GM12878 (cell line): ENCODE data around the gene PC. TPM values are rescaled to one million over a fixed set of nuclear protein-coding genes. Genes with fewer than 3 reads are reported as not detected.

Source experiments
- ATAC-seq: fragments of 200-7000 bp; cut with Tn5 transposase; 3 replicates; pipeline ENCODE4 v1.9.1; 2020; ENCODE audit warnings: mild to moderate bottlenecking, moderate library complexity
- BruUV-seq: library from RNA; stranded (reverse); fragments of 400-500 nt; replicated peaks from 2 replicates; lab custom pipeline; 2021; lab: Mats Ljungman, UMichigan
- CTCF ChIA-PET: fragments of 300-600 bp; sonication (Branson Sonifier 250); formaldehyde crosslinking; extraction: SDS; loops from one replicate; lab custom pipeline; 2021; ENCODE audit warnings: inconsistent platforms; lab: Yijun Ruan, JAX
- POLR2A ChIA-PET: fragments of 350-600 bp; formaldehyde crosslinking; extraction: SDS; loops from one replicate; lab custom pipeline; 2021; ENCODE audit warnings: inconsistent platforms; lab: Charles Lee
- RAD21 ChIA-PET: fragments of 300-600 bp; sonication (Branson Sonifier 250); formaldehyde crosslinking; loops from one replicate; lab custom pipeline; 2023; ENCODE audit warnings: antibody characterized with exemption; ENCODE audit not compliant: unreplicated experiment; lab: Charles Lee
- SMC1A ChIA-PET: fragments of 300-600 bp; sonication (Branson Sonifier 250); formaldehyde crosslinking; loops from one replicate; lab custom pipeline; 2023; ENCODE audit not compliant: unreplicated experiment, uncharacterized antibody; lab: Charles Lee
- DNase-seq: peaks from one replicate; pipeline ENCODE4 v3.0.0-alpha.2; 2011; ENCODE audit warnings: low read depth, low spot score
- FAIRE-seq: peaks from 3 replicates; lab custom pipeline; 2011; peaks lifted over from hg19 to GRCh38; lab: Jason Lieb, UNC
- H2AFZ ChIP-seq: 2 replicates; pipeline ENCODE4 v1.6.0; 2011; ENCODE audit warnings: low read depth, low read length, control low read depth; ENCODE audit not compliant: control insufficient read depth
- H3K27ac ChIP-seq: 2 replicates; pipeline ENCODE4 v1.5.1; 2011; ENCODE audit warnings: control low read depth; ENCODE audit not compliant: control insufficient read depth, insufficient read depth
- H3K27me3 ChIP-seq, 2 experiments: replicated peaks in 1 of 2; 2 replicates each; pipeline versions ENCODE4 v1.6.0 to v1.6.1; 2011; ENCODE audit warnings: low read length in 1 of 2; ENCODE audit not compliant: control insufficient read depth in 2 of 2, insufficient read depth in 2 of 2
- H3K36me3 ChIP-seq, 2 experiments: 2 replicates each; pipeline ENCODE4 v1.5.1; 2011; ENCODE audit warnings: low read length in 1 of 2; ENCODE audit not compliant: control insufficient read depth in 2 of 2, insufficient read depth in 2 of 2
- H3K4me1 ChIP-seq: 2 replicates; pipeline ENCODE4 v1.6.1; 2011; ENCODE audit warnings: mild to moderate bottlenecking, low read length, moderate library complexity, mixed read lengths; ENCODE audit not compliant: control insufficient read depth, insufficient read depth
- H3K4me2 ChIP-seq: 2 replicates; pipeline ENCODE4 v1.6.0; 2011; ENCODE audit warnings: control low read depth; ENCODE audit not compliant: control insufficient read depth, insufficient read depth
- H3K4me3 ChIP-seq: fragments of 200-600 bp; sonication (generic); 2 replicates; pipeline ENCODE4 v1.5.1; 2016
- H3K79me2 ChIP-seq: 2 replicates; pipeline ENCODE4 v1.6.0; 2011; ENCODE audit warnings: low read length; ENCODE audit not compliant: control insufficient read depth, insufficient read depth
- H3K9ac ChIP-seq: 2 replicates; pipeline ENCODE4 v1.8.0; 2011; ENCODE audit warnings: low read length, control low read depth, mixed read lengths; ENCODE audit not compliant: control insufficient read depth, insufficient read depth
- H3K9me3 ChIP-seq: replicated peaks from 3 replicates; pipeline ENCODE4 v1.5.1; 2011; ENCODE audit warnings: mild to moderate bottlenecking, low read length; ENCODE audit not compliant: control insufficient read depth, insufficient read depth
- H4K20me1 ChIP-seq: 2 replicates; pipeline ENCODE4 v1.6.0; 2011; ENCODE audit not compliant: control insufficient read depth, insufficient read depth
- CREM ChIP-seq: IDR thresholded peaks from 2 replicates; pipeline ENCODE4 v1.6.1; 2014; ENCODE audit warnings: antibody characterized with exemption, low read depth
- GABPA ChIP-seq: IDR thresholded peaks from 2 replicates; pipeline ENCODE4 v1.6.1; 2014; ENCODE audit warnings: antibody characterized with exemption, low read depth, mild to moderate bottlenecking, inconsistent platforms
- GATAD2B ChIP-seq: fragments of 450-650 bp; conservative IDR thresholded peaks from 2 replicates; pipeline ENCODE4 v1.6.1; 2017; ENCODE audit warnings: low read depth, mild to moderate bottlenecking, moderate library complexity
- HDGF ChIP-seq: fragments of 450-650 bp; IDR thresholded peaks from 2 replicates; pipeline ENCODE4 v1.6.1; 2016; ENCODE audit warnings: antibody characterized with exemption
- JUNB ChIP-seq: IDR thresholded peaks from 2 replicates; pipeline ENCODE4 v1.6.1; 2016; ENCODE audit warnings: antibody characterized with exemption, mild to moderate bottlenecking
- MYC ChIP-seq: IDR thresholded peaks from 2 replicates; pipeline ENCODE4 v1.6.1; 2011; ENCODE audit warnings: mild to moderate bottlenecking, low read length, moderate library complexity, inconsistent platforms; ENCODE audit not compliant: insufficient read depth, insufficient replicate concordance, insufficient read length, severe bottlenecking
- PAX8 ChIP-seq: fragments of 450-650 bp; IDR thresholded peaks from 2 replicates; pipeline ENCODE4 v1.6.1; 2017; ENCODE audit warnings: mild to moderate bottlenecking, moderate library complexity
- POLR2AphosphoS5 ChIP-seq: IDR thresholded peaks from 2 replicates; pipeline ENCODE4 v1.6.1; 2011; ENCODE audit warnings: mild to moderate bottlenecking, low read length, inconsistent platforms
- RAD51 ChIP-seq: fragments of 450-650 bp; IDR thresholded peaks from 2 replicates; pipeline ENCODE4 v1.6.1; 2016; ENCODE audit warnings: moderate library complexity, mild to moderate bottlenecking, inconsistent platforms
- RFX5 ChIP-seq: IDR thresholded peaks from 2 replicates; pipeline ENCODE4 v1.6.1; 2011; ENCODE audit warnings: low read depth, low read length, improper control_type of control experiment
- SPI1 ChIP-seq: IDR thresholded peaks from 2 replicates; pipeline ENCODE4 v1.6.1; 2011; ENCODE audit warnings: low read depth, mild to moderate bottlenecking, low read length, moderate library complexity, borderline replicate concordance; ENCODE audit not compliant: insufficient read depth
- STAT3 ChIP-seq: IDR thresholded peaks from 2 replicates; pipeline ENCODE4 v1.6.1; 2011; ENCODE audit warnings: low read depth, low read length, improper control_type of control experiment
- ZNF207 ChIP-seq: fragments of 450-650 bp; IDR thresholded peaks from 2 replicates; pipeline ENCODE4 v1.6.1; 2014; ENCODE audit warnings: antibody characterized with exemption, mild to moderate bottlenecking, borderline replicate concordance
- ZNF24 ChIP-seq: fragments of 450-650 bp; IDR thresholded peaks from 2 replicates; pipeline ENCODE4 v1.6.1; 2017; ENCODE audit warnings: antibody characterized with exemption, mild to moderate bottlenecking
- WGBS: methylation state at CpG from one replicate; pipeline ENCODE4 v1.1.6; 2016; ENCODE audit warnings: low lambda C conversion rate; ENCODE audit not compliant: insufficient replicate concordance, insufficient coverage; ENCODE audit errors: missing lambda C conversion rate; 5-methylcytosine and 5-hydroxymethylcytosine counted together
- in situ Hi-C: fragments of 300-500 bp; cut with MboI; formaldehyde crosslinking; loops from 9 replicates; pipeline ENCODE4 v1.14.3; 2018; ENCODE audit warnings: mixed read lengths
- intact Hi-C: fragments of 100-400 bp; cut with micrococcal nuclease; formaldehyde crosslinking; loops from one replicate; pipeline ENCODE4 v1.14.2; 2022; ENCODE audit not compliant: unreplicated experiment
- polyA plus RNA-seq, 11 experiments: library from polyadenylated mRNA; depleted of rRNA in 4 of 11; unstranded in 6 of 11; stranded (reverse) in 5 of 11; fragments of >200 nt; fragmentation: Nextera tagmentation in 4 of 11; fragmentation: Illumina TruSeq in 1 of 11; extraction: Ambion mirVana in 4 of 11; extraction: Trizol in 1 of 11; gene quantifications; 1 replicate in 1 of 11; 2 replicates in 10 of 11; pipeline versions ENCODE4 v1.2.1 to v1.2.3, GENCODE V29; 2011 to 2016; ENCODE audit warnings: inconsistent platforms in 2 of 11, missing spikeins in 2 of 11, low read depth in 1 of 11
- total RNA-seq, 4 experiments: library from RNA; depleted of rRNA in 3 of 4; stranded (reverse); fragments of >200 nt in 3 of 4; fragmentation: Illumina TruSeq in 1 of 4; extraction: Trizol in 1 of 4; gene quantifications; 2 replicates each; pipeline versions ENCODE4 v1.2.1 to v1.2.3, GENCODE V29; 2013 to 2021
- TF ChIP-seq, protein P1 (sequence below): fragments of 450-650 bp; IDR thresholded peaks from 2 replicates; pipeline ENCODE4 v1.6.1; 2017; ENCODE audit warnings: mild to moderate bottlenecking

The PC gene
- total and polyA plus RNA-seq, 10 of the 15 experiments (the other 5 are each of a cell fraction or from before 2014, with no cell fraction given) = 0.22 to 10.3 (median 4.5) TPM

GRCh38 chr11:66862559-66863037, 95.6 kb downstream of the PC start:
- FAIRE-seq (no peak), DNase-seq (no peak), ATAC-seq (no peak)
- ChIA-PET RAD21 (no interaction called here), SMC1A (no interaction called here), POLR2A (no interaction called here), CTCF (no interaction called here)
- Histone ChIP-seq H3K4me1 (no peaks in the 10 kb centered on the region), H3K9ac (no peak overlapping the region), H3K27ac (no peak overlapping the region), H3K27me3 (no peaks in the 10 kb centered on the region), H3K4me3 (no peak overlapping the region), H2AFZ (no peak overlapping the region), H3K9me3 (no peaks in the 10 kb centered on the region), H3K4me2 (no peak overlapping the region), H3K79me2 (peaks cover 3% of the 10 kb centered on the region), H4K20me1 (no peaks in the 10 kb centered on the region), H3K36me3 (no peaks in the 10 kb centered on the region)
- intact Hi-C loops = no loop called here
- WGBS = 55% methylated on average over 11 of the region's 11 CpGs
- TF ChIP-seq CREM = no peak
- TF ChIP-seq ZNF24 = no peak
- no peak for TF ChIP-seq SPI1
- no peak for TF ChIP-seq MYC
- TF ChIP-seq POLR2AphosphoS5 = no peak
- no peak for TF ChIP-seq PAX8
- TF ChIP-seq, protein P1, sequence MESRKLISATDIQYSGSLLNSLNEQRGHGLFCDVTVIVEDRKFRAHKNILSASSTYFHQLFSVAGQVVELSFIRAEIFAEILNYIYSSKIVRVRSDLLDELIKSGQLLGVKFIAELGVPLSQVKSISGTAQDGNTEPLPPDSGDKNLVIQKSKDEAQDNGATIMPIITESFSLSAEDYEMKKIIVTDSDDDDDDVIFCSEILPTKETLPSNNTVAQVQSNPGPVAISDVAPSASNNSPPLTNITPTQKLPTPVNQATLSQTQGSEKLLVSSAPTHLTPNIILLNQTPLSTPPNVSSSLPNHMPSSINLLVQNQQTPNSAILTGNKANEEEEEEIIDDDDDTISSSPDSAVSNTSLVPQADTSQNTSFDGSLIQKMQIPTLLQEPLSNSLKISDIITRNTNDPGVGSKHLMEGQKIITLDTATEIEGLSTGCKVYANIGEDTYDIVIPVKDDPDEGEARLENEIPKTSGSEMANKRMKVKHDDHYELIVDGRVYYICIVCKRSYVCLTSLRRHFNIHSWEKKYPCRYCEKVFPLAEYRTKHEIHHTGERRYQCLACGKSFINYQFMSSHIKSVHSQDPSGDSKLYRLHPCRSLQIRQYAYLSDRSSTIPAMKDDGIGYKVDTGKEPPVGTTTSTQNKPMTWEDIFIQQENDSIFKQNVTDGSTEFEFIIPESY = no peak
- TF ChIP-seq ZNF207 = no peak
- no peak for TF ChIP-seq GATAD2B
- no peak for TF ChIP-seq HDGF
- no peak for TF ChIP-seq RAD51
- TF ChIP-seq GABPA = no peak
- no peak for TF ChIP-seq JUNB
- TF ChIP-seq RFX5 = no peak
- no peak for TF ChIP-seq STAT3
- BruUV-seq = no TSS peak
- in situ Hi-C loops = no loop called here
